ENCODE measurements around the gene KIAA1328.

DNA sequence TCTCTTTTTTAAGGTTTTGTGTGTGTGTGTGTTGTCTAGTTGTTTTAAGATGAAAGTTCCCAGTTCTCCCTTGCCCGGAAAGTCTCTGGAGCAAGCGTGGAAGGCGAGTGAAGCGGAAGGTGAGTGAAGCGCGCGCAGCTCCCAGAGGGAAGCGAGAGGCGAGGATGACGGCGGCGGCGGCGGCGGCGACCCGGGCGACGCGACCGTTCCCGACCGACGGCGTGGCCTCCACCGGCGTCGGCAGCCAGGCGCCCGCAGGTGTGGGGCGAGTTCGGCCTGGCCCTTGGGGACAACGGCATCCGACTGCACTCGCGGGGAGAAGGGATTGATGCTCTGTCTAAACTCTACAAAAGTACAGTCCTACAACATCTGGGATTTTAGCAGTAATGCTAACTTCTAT is 414.8 kb downstream of the KIAA1328 start:
- TF ChIP-seq, protein P1, sequence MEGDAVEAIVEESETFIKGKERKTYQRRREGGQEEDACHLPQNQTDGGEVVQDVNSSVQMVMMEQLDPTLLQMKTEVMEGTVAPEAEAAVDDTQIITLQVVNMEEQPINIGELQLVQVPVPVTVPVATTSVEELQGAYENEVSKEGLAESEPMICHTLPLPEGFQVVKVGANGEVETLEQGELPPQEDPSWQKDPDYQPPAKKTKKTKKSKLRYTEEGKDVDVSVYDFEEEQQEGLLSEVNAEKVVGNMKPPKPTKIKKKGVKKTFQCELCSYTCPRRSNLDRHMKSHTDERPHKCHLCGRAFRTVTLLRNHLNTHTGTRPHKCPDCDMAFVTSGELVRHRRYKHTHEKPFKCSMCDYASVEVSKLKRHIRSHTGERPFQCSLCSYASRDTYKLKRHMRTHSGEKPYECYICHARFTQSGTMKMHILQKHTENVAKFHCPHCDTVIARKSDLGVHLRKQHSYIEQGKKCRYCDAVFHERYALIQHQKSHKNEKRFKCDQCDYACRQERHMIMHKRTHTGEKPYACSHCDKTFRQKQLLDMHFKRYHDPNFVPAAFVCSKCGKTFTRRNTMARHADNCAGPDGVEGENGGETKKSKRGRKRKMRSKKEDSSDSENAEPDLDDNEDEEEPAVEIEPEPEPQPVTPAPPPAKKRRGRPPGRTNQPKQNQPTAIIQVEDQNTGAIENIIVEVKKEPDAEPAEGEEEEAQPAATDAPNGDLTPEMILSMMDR (IDR thresholded peaks at IDR 0.05): no peak
- TF ChIP-seq POLR2A (IDR thresholded peaks at IDR 0.05): no peak

Data from heart left ventricle (tissue), 13 donors.